Upper lobe of left lung (tissue), 6 donors: ENCODE data around the gene TMEM229B. TPM values are rescaled to one million over a fixed set of nuclear protein-coding genes. Genes with fewer than 3 reads are reported as not detected.

Source experiments
- ATAC-seq, 2 donors: fragments of 200-7000 bp; cut with Tn5 transposase; one replicate each; pipeline ENCODE4 v1.9.1; 2022; ENCODE audit warnings: mild to moderate bottlenecking in 2 of 2, moderate library complexity in 2 of 2; ENCODE audit not compliant: low FRiP score in 2 of 2
- DNase-seq, 2 donors: peaks; one replicate each; pipeline ENCODE4 v3.0.0-alpha.2; 2019 to 2020
- H3K27ac ChIP-seq, 4 donors: fragments of 200-600 bp; sonication (generic); one replicate each; pipeline ENCODE4 v1.5.1; 2016 to 2019
- H3K27me3 ChIP-seq, 4 donors: fragments of 200-600 bp; sonication (generic); one replicate each; pipeline ENCODE4 v1.5.1; 2017 to 2019
- H3K36me3 ChIP-seq, 4 donors: fragments of 200-600 bp; sonication (generic); one replicate each; pipeline ENCODE4 v1.5.1; 2016 to 2019
- H3K4me1 ChIP-seq, 4 donors: fragments of 200-600 bp; sonication (generic); one replicate each; pipeline ENCODE4 v1.5.1; 2018 to 2019
- H3K4me3 ChIP-seq, 4 donors: fragments of 200-600 bp; sonication (generic); one replicate each; pipeline ENCODE4 v1.5.1; 2017 to 2019; ENCODE audit warnings: mild to moderate bottlenecking in 2 of 4, moderate library complexity in 1 of 4
- H3K9me3 ChIP-seq, 4 donors: fragments of 200-600 bp; sonication (generic); one replicate each; pipeline ENCODE4 v1.5.1; 2018 to 2019
- CTCF ChIP-seq, 6 experiments: fragments of 450-650 bp in 4 of 6; fragments of 200-600 bp in 2 of 6; sonication (generic) in 2 of 6; IDR thresholded peaks; one replicate each; pipeline ENCODE4 v1.5.1; 2016 to 2019; ENCODE audit warnings: antibody characterized with exemption in 6 of 6
- EP300 ChIP-seq, 4 donors: sonication (generic); formaldehyde crosslinking; IDR thresholded peaks; one replicate each; pipeline ENCODE4 v1.5.1; 2017; ENCODE audit warnings: antibody characterized with exemption in 4 of 4, control low read depth in 2 of 4
- POLR2A ChIP-seq, 4 donors: fragments of 450-650 bp; IDR thresholded peaks; one replicate each; pipeline ENCODE4 v1.5.1; 2016 to 2017; ENCODE audit warnings: antibody characterized with exemption in 4 of 4, mild to moderate bottlenecking in 2 of 4
- POLR2AphosphoS5 ChIP-seq, 2 donors: sonication (generic); formaldehyde crosslinking; IDR thresholded peaks; one replicate each; pipeline ENCODE4 v1.5.1; 2017; ENCODE audit warnings: antibody characterized with exemption in 2 of 2
- WGBS, 2 donors: methylation state at CpG; one replicate each; pipeline ENCODE4 v1.1.5; 2017 to 2018; 5-methylcytosine and 5-hydroxymethylcytosine counted together
- total RNA-seq, 6 donors: library from RNA; depleted of rRNA in 4 of 6; stranded (reverse); fragments of >200 nt in 4 of 6; gene quantifications; one replicate each; pipeline versions ENCODE4 v1.1.0 to v1.2.1, GENCODE V29; 2016 to 2021
- donor health status: DM: no; HTN: no; CAD: no; lungs with moderate emphysema.
- donor health status: DM: no; HTN: yes; CAD: no; lungs with severe emphysema.

TMEM229B gene
- total RNA-seq, 6 donors from 2014 or later, result 2.1 to 8.5 (median 5.4) TPM

GRCh38 chr14:67500981-67501380 lies 12.5 kb upstream of the TMEM229B start:
- DNase-seq, result no peak
- H3K9me3 ChIP-seq, result no peaks in the 10 kb centered on the region
- no peaks in the 10 kb centered on the region for H3K4me1 ChIP-seq
- H3K27me3 ChIP-seq, result no peaks in the 10 kb centered on the region
- no peak for ATAC-seq
- TF ChIP-seq POLR2AphosphoS5 (IDR thresholded peaks at IDR 0.05) (no peak), POLR2A (IDR thresholded peaks at IDR 0.05) (no peak), EP300 (IDR thresholded peaks at IDR 0.05) (no peak), CTCF (IDR thresholded peaks at IDR 0.05) (no peak)
- no peak overlapping the region for H3K4me3 ChIP-seq
- 77 to 92% methylated on average over 3 of the region's 3 CpGs for WGBS, 2 donors
- no peak overlapping the region for H3K27ac ChIP-seq
- no peaks in the 10 kb centered on the region for H3K36me3 ChIP-seq

DNA sequence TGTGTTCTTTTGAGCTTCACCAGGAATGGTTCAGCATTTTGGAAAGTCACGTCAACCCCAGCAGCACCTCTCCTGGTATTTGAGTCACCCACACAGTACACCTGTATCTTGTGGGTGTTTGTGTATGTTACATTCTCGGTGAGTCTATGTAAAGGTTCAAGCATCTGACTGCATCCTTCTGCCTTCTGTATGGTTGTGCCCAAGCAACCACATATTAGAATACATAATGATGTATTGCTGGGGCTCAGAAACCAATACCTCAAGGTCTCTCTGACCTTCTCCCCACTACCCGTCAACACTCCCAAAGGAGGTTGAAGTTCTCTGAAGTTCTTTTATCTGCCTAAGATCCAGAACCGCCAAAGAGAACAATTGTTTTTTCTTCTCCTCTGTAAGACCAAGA lies 9.2 kb upstream of the TMEM229B start:
- Histone ChIP-seq H3K4me3 (no peak overlapping the region), H3K27ac (no peak overlapping the region), H3K27me3 (no peaks in the 10 kb centered on the region), H3K4me1 (no peaks in the 10 kb centered on the region), H3K9me3 (peaks cover 5 to 12% (median 7%) of the 10 kb centered on the region in 4 donors), H3K36me3 (no peaks in the 10 kb centered on the region)
- no peak for TF ChIP-seq POLR2A (IDR thresholded peaks at IDR 0.05)
- DNase-seq (no peak), ATAC-seq (no peak)
- WGBS, 2 donors, result 92 to 93% methylated on average over 4 of the region's 4 CpGs

GRCh38 chr14:67497216-67497615 lies 8.7 kb upstream of the TMEM229B start:
- peaks cover 5 to 12% (median 7%) of the 10 kb centered on the region in 4 donors for H3K9me3 ChIP-seq
- WGBS, 2 donors, result 83 to 89% methylated on average over 13 of the region's 13 CpGs
- no peaks in the 10 kb centered on the region for H3K4me1 ChIP-seq
- H3K27me3 ChIP-seq, result no peaks in the 10 kb centered on the region
- no peak for TF ChIP-seq CTCF (IDR thresholded peaks at IDR 0.05)
- TF ChIP-seq POLR2A (IDR thresholded peaks at IDR 0.05), result no peak
- no peak for TF ChIP-seq POLR2AphosphoS5 (IDR thresholded peaks at IDR 0.05)
- no peak for TF ChIP-seq EP300 (IDR thresholded peaks at IDR 0.05)
- H3K4me3 ChIP-seq, result no peak overlapping the region
- ATAC-seq, result no peak
- H3K27ac ChIP-seq, result no peak overlapping the region
- H3K36me3 ChIP-seq, result no peaks in the 10 kb centered on the region
- no peak for DNase-seq

- Histone ChIP-seq H3K36me3 (no peaks in the 10 kb centered on the region), H3K4me1 (no peaks in the 10 kb centered on the region), H3K9me3 (peaks cover 5 to 12% (median 7%) of the 10 kb centered on the region in 4 donors), H3K27me3 (no peaks in the 10 kb centered on the region), H3K27ac (no peak overlapping the region), H3K4me3 (no peak overlapping the region)
- no peak for DNase-seq
- ATAC-seq, result no peak
- WGBS, 2 donors, result 100% methylated on average over 1 of the region's 1 CpG
- no peak for TF ChIP-seq POLR2A (IDR thresholded peaks at IDR 0.05)
- TF ChIP-seq CTCF (IDR thresholded peaks at IDR 0.05), result no peak
Observed at GRCh38 chr14:67495827-67496226, 7.3 kb upstream of the TMEM229B start.

- WGBS, 2 donors, result 94 to 96% methylated on average over 8 of the region's 8 CpGs
- Histone ChIP-seq H3K27ac (no peak overlapping the region), H3K4me1 (peaks cover 0 to 8% (median 5%) of the 10 kb centered on the region in 4 donors), H3K36me3 (no peaks in the 10 kb centered on the region), H3K27me3 (no peaks in the 10 kb centered on the region), H3K4me3 (no peak overlapping the region), H3K9me3 (peaks cover 5 to 12% (median 7%) of the 10 kb centered on the region in 4 donors)
- ATAC-seq (no peak), DNase-seq (no peak)
- no peak for TF ChIP-seq CTCF (IDR thresholded peaks at IDR 0.05)
Observed at GRCh38 chr14:67493092-67493717, 4.7 kb upstream of the TMEM229B start.
